Endothelial cell of umbilical vein (primary cell): Measurements from ENCODE around the gene RAD51B. TPM values are rescaled to one million over a fixed set of nuclear protein-coding genes. Genes with fewer than 3 reads are reported as not detected.
A peak's percentile ranks its signal among the peaks of the same experiment; 100 is the strongest.

Source experiments
- BruUV-seq: library from RNA; stranded (reverse); fragments of 400-500 nt; replicated peaks from 2 replicates; lab custom pipeline; 2021; lab: Mats Ljungman, UMichigan
- CTCF ChIA-PET: fragments of 300-600, 350-600 bp; sonication (Branson Sonifier 250); formaldehyde crosslinking; loops from one replicate; lab custom pipeline; 2021; ENCODE audit warnings: antibody characterized with exemption, inconsistent platforms; lab: Charles Lee
- POLR2A ChIA-PET: fragments of 300-600, 350-600 bp; sonication (Branson Sonifier 250); formaldehyde crosslinking; loops from one replicate; lab custom pipeline; 2021; ENCODE audit warnings: antibody characterized with exemption, inconsistent platforms; lab: Charles Lee
- DNase-seq: peaks from one replicate; pipeline ENCODE4 v3.0.0-alpha.2; 2011; ENCODE audit warnings: low read depth, low spot score
- FAIRE-seq: peaks from 2 replicates; lab custom pipeline; 2011; peaks lifted over from hg19 to GRCh38; lab: Jason Lieb, UNC
- H2AFZ ChIP-seq: 2 replicates; pipeline ENCODE4 v1.6.0; 2012; ENCODE audit warnings: low read depth, low read length, control low read depth, inconsistent platforms
- H3K27ac ChIP-seq: 2 replicates; pipeline ENCODE4 v1.5.1; 2011; ENCODE audit warnings: low read depth, mild to moderate bottlenecking, control low read depth, low read length, moderate library complexity; ENCODE audit not compliant: insufficient read depth
- H3K27me3 ChIP-seq, 2 experiments: 2 replicates each; pipeline versions ENCODE4 v1.6.0 to v1.6.1; 2011; ENCODE audit warnings: low read length in 2 of 2, mixed read lengths in 1 of 2; ENCODE audit not compliant: control insufficient read depth in 2 of 2, insufficient read depth in 2 of 2
- H3K36me3 ChIP-seq, 2 experiments: 2 replicates in 1 of 2; 3 replicates in 1 of 2; pipeline ENCODE4 v1.5.1; 2011; ENCODE audit warnings: low read length in 2 of 2, mild to moderate bottlenecking in 1 of 2, moderate library complexity in 1 of 2; ENCODE audit not compliant: control insufficient read depth in 2 of 2, insufficient read depth in 2 of 2; ENCODE audit errors: extremely low read depth in 1 of 2
- H3K4me1 ChIP-seq: 3 replicates; pipeline ENCODE4 v1.5.1; 2011; ENCODE audit warnings: mild to moderate bottlenecking, low read length; ENCODE audit not compliant: control insufficient read depth, insufficient read depth; ENCODE audit errors: extremely low read depth
- H3K4me2 ChIP-seq: 2 replicates; pipeline ENCODE4 v1.6.1; 2011; ENCODE audit warnings: low read length, control low read depth, mixed read lengths; ENCODE audit not compliant: insufficient read depth
- H3K4me3 ChIP-seq, 3 experiments: fragments of 200-600 bp in 1 of 3; sonication (generic), shearing (Covaris generic) in 1 of 3; replicated peaks in 1 of 3; 2 replicates each; pipeline ENCODE4 v1.5.1; 2011 to 2016; ENCODE audit warnings: control low read depth in 3 of 3, low read length in 3 of 3, mild to moderate bottlenecking in 2 of 3, inconsistent platforms in 1 of 3, low read depth in 1 of 3, moderate library complexity in 1 of 3; ENCODE audit not compliant: insufficient read depth in 1 of 3
- H3K79me2 ChIP-seq: 2 replicates; pipeline ENCODE4 v1.6.0; 2012; ENCODE audit warnings: low read length, inconsistent platforms; ENCODE audit not compliant: control insufficient read depth, insufficient read depth
- H3K9ac ChIP-seq: replicated peaks from 2 replicates; pipeline ENCODE3; 2011; ENCODE audit warnings: low read length, control low read depth; ENCODE audit not compliant: insufficient read depth; ENCODE audit errors: extremely low read depth
- H3K9me1 ChIP-seq: replicated peaks from 3 replicates; pipeline ENCODE4 v1.6.0; 2011; ENCODE audit warnings: mild to moderate bottlenecking, low read length; ENCODE audit not compliant: control insufficient read depth, insufficient read depth; ENCODE audit errors: extremely low read depth
- H3K9me3 ChIP-seq: replicated peaks from 2 replicates; pipeline ENCODE4 v1.5.1; 2012; ENCODE audit warnings: low read length, inconsistent platforms; ENCODE audit not compliant: control insufficient read depth, insufficient read depth
- H4K20me1 ChIP-seq: replicated peaks from 2 replicates; pipeline ENCODE3; 2011; ENCODE audit warnings: mild to moderate bottlenecking, low read length; ENCODE audit not compliant: control insufficient read depth, insufficient read depth; ENCODE audit errors: extremely low read depth
- EZH2 ChIP-seq: IDR thresholded peaks from 2 replicates; pipeline ENCODE4 v1.6.1; 2012; ENCODE audit warnings: borderline replicate concordance, low read depth, mild to moderate bottlenecking, moderate library complexity, low read length, inconsistent platforms; ENCODE audit not compliant: severe bottlenecking
- FOS ChIP-seq: IDR thresholded peaks from 2 replicates; pipeline ENCODE4 v1.6.1; 2011; ENCODE audit warnings: mild to moderate bottlenecking, low read length, moderate library complexity, borderline replicate concordance; ENCODE audit not compliant: insufficient read depth
- GATA2 ChIP-seq: IDR thresholded peaks from 2 replicates; pipeline ENCODE4 v1.7.0; 2011; ENCODE audit warnings: low read depth, mild to moderate bottlenecking, moderate library complexity, mixed read lengths, low read length; ENCODE audit not compliant: insufficient read length, insufficient read depth
- JUN ChIP-seq: IDR thresholded peaks from 2 replicates; pipeline ENCODE4 v1.6.1; 2011; ENCODE audit warnings: borderline replicate concordance, low read depth; ENCODE audit not compliant: insufficient read length, insufficient read depth
- MYC ChIP-seq: IDR thresholded peaks from one replicate; pipeline ENCODE4 v1.6.1; 2011; ENCODE audit warnings: mild to moderate bottlenecking, low read depth, low read length
- POLR2A ChIP-seq: IDR thresholded peaks from 2 replicates; pipeline ENCODE4 v1.6.1; 2012; ENCODE audit warnings: low read depth, mild to moderate bottlenecking, control low read depth, low read length
- POLR2AphosphoS5 ChIP-seq: IDR thresholded peaks from 2 replicates; pipeline ENCODE4 v1.6.1; 2012; ENCODE audit warnings: low read depth, mild to moderate bottlenecking, control low read depth, low read length, moderate library complexity; ENCODE audit not compliant: insufficient read depth
- dilution Hi-C: fragments of 300-500 bp; cut with MboI; formaldehyde crosslinking; loops from one replicate; pipeline ENCODE4 v1.15.0; 2019; ENCODE audit warnings: low sequenced_read_pairs; ENCODE audit not compliant: extremely low pct_ligation_motif_present
- intact Hi-C: fragments of 100-400 bp; cut with micrococcal nuclease; formaldehyde crosslinking; loops from one replicate; pipeline ENCODE4 v1.10.0; 2022
- polyA plus RNA-seq, 4 experiments: library from polyadenylated mRNA; depleted of rRNA in 3 of 4; stranded (reverse) in 3 of 4; unstranded in 1 of 4; fragments of >200 nt; gene quantifications; 2 replicates each; pipeline versions ENCODE4 v1.2.1 to v1.2.3, GENCODE V29; 2011 to 2012; ENCODE audit warnings: missing spikeins in 1 of 4
- total RNA-seq: library from RNA; stranded (reverse); gene quantifications from 2 replicates; pipeline ENCODE4 v1.2.3, GENCODE V29; 2021
- TF ChIP-seq, protein P1 (sequence below): IDR thresholded peaks from 2 replicates; pipeline ENCODE4 v1.6.1; 2011; ENCODE audit not compliant: insufficient read depth, insufficient read length
- TF ChIP-seq, protein P2 (sequence below), 2 donors: IDR thresholded peaks; 1 replicate in 1 of 2; 2 replicates in 1 of 2; pipeline ENCODE4 v1.5.1; 2011; ENCODE audit warnings: low read length in 2 of 2, mild to moderate bottlenecking in 2 of 2, moderate library complexity in 2 of 2, control low read depth in 1 of 2, inconsistent platforms in 1 of 2, low read depth in 1 of 2; ENCODE audit not compliant: insufficient read depth in 1 of 2; ENCODE audit errors: extremely low read depth in 1 of 2

Gene RAD51B
- total and polyA plus RNA-seq, 2 donors (not counting 3 experiments of a cell fraction or from before 2014, with no cell fraction given), result 3.9 to 19.0 TPM

DNA sequence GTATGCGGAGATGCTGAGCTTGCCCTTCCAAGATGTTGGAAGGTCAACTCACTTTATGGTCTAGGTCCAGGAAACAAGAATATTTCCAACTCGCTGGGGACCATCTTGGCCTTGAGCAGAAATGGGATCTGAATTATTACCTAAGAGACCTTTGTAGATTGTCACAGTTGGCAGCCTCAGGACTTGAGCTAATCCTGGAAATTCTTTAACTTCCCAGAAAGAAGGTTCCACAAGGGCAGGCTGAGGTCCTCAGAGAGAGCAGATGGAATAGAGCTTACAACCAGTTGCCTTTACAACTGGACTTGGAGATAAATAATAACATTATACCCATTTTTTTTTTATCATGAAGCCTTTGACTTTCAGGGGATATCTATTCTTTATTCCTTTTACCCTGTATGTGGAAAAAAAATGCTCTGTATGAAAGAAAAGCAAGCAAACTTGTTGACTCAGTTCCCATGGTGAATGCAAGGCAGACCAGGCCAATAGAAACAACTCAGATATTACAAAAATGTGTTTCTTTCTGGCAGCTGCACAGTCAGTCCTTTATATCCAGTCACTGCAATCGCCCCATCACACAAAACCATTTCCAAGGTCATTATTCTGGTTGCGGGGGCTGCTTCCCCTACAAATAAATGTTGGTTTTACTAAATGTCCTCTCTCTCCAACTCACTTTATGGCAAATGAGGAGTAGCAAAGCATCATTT is 571.9 kb downstream of the RAD51B start:
- intact Hi-C loops, result no loop called here
- Histone ChIP-seq H3K79me2 (no peaks in the 10 kb centered on the region), H3K27ac (no peak overlapping the region), H4K20me1 (no peaks in the 10 kb centered on the region), H3K4me1 (no peaks in the 10 kb centered on the region), H3K27me3 (no peaks in the 10 kb centered on the region), H3K9me3 (no peaks in the 10 kb centered on the region), H2AFZ (no peak overlapping the region), H3K36me3 (no peaks in the 10 kb centered on the region), H3K9ac (no peak overlapping the region), H3K4me2 (no peak overlapping the region), H3K9me1 (no peaks in the 10 kb centered on the region), H3K4me3 (no peak overlapping the region)
- POLR2A ChIA-PET, result no interaction called here
- dilution Hi-C loops, result no loop called here
- FAIRE-seq (no peak), DNase-seq (peak; percentile 69)
- BruUV-seq, result no TSS peak
- TF ChIP-seq, protein P1, sequence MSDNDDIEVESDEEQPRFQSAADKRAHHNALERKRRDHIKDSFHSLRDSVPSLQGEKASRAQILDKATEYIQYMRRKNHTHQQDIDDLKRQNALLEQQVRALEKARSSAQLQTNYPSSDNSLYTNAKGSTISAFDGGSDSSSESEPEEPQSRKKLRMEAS, result no peak
- TF ChIP-seq, protein P2, sequence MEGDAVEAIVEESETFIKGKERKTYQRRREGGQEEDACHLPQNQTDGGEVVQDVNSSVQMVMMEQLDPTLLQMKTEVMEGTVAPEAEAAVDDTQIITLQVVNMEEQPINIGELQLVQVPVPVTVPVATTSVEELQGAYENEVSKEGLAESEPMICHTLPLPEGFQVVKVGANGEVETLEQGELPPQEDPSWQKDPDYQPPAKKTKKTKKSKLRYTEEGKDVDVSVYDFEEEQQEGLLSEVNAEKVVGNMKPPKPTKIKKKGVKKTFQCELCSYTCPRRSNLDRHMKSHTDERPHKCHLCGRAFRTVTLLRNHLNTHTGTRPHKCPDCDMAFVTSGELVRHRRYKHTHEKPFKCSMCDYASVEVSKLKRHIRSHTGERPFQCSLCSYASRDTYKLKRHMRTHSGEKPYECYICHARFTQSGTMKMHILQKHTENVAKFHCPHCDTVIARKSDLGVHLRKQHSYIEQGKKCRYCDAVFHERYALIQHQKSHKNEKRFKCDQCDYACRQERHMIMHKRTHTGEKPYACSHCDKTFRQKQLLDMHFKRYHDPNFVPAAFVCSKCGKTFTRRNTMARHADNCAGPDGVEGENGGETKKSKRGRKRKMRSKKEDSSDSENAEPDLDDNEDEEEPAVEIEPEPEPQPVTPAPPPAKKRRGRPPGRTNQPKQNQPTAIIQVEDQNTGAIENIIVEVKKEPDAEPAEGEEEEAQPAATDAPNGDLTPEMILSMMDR (IDR thresholded peaks at IDR 0.05; ENCODE audit: extremely low read depth in 1 of 2, insufficient read depth in 1 of 2, low read depth in 1 of 2, low read length in 2 of 2), result no peak
- no peak for TF ChIP-seq FOS
- TF ChIP-seq POLR2A, result no peak
- TF ChIP-seq EZH2, result no peak
- TF ChIP-seq GATA2, result no peak
- no peak for TF ChIP-seq POLR2AphosphoS5
- no peak for TF ChIP-seq MYC
- TF ChIP-seq JUN, result no peak
- CTCF ChIA-PET, result no interaction called here
